PC-9 (cell line): ENCODE measurements around the gene CRTC1.

Experiments used
- CTCF ChIP-seq: fragments of 200-600 bp; sonication (generic); conservative IDR thresholded peaks from 2 replicates; pipeline ENCODE4 v1.6.1; 2017; ENCODE audit warnings: mixed run types, antibody characterized with exemption, mild to moderate bottlenecking, moderate library complexity
- EZH2 ChIP-seq: fragments of 200-600 bp; sonication (generic); IDR thresholded peaks from 2 replicates; pipeline ENCODE4 v1.8.0; 2017; ENCODE audit warnings: antibody characterized with exemption, low read depth

DNA sequence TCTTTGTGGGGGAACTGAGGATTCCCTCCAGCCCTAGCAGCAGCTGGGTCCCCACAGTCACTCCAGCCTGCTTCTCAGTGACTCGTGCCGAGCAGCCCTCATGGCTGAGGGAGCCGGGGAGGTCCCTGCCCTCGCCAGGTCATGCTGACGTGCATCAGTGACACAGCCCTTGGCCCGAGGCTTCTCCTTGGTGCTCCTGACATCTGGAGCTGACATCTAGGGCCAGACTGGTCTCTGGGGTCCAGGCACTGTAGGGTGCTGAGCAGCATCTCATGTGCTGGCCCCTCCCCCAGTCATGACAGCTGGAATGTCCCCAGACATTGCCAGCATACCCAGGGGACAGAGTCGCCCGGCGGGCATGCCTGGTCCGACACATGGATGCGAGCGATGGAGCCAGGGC lies 93.3 kb downstream of the CRTC1 start:
- TF ChIP-seq CTCF (no peak), EZH2 (no peak)
